Airway epithelial cell (primary cell): ENCODE data around the gene XPC. TPM values are rescaled to one million over a fixed set of nuclear protein-coding genes. Genes with fewer than 3 reads are reported as not detected.

ENCODE experiments used
- total RNA-seq: library from RNA; depleted of rRNA; stranded (reverse); fragments of >200 nt; gene quantifications from 2 replicates; pipeline ENCODE4 v1.2.3, GENCODE V29; 2015

Gene XPC
- 28.3 and 28.7 TPM in 2 replicates for total RNA-seq

DNA sequence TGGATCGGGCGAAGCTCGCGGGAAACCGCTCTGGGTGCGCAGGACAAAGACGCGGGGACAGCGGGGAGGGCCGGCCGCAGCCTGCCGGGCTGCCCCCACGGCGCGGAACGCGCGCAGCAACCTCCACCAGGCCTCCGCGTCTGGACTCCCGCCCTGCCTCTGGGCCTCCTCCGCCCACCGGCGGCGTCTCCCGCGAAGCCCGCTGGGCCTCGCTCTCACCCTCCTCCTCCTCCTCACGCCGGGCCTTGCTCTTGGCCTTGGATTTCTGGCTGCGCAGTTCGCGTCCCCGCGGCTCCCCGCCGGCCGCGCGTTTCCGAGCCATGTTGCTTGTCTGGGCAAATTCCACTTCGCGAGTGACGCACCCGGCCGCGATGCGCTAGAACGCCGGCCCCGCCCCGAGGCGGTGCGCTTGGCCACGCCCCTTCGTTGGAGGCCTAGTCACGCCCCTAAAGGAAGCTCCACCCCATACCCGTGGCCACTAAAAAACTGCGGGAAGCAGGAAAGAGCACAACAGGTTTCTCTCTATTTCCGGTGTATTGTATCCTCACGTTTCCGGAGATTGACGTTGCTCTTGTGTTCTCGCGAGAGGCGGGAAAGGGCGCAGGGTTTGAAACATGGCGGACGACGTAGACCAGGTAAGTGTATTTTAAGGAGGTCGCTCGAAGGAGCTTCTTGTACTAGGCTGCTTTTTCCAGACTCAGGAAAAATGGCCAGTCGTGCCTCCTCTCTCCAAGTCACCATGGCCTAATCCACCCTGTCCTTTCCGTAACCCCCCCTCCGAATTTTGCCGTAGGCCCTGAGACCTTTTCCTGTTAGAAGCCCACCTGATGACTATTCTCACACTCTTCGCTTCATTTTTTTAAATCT, at the start of gene XPC, which contains the start of gene LSM3:
TSS of gene XPC (minus strand) at position 355 of the 867 bp plus-strand sequence. CDS start at position 322, 33 bp downstream.
TSS of gene LSM3 (plus strand) at position 571 of the 867 bp plus-strand sequence. CDS start at position 615, 44 bp downstream.

GRCh38 chr3:14124615-14125192, 53.7 kb downstream of the XPC start, which contains the start of the genes CHCHD4 and TMEM43:
Gene CHCHD4, minus strand, starts transcription at chr3:14124870. Its CDS starts 194 bp downstream, at chr3:14124676.
Gene TMEM43, plus strand, starts transcription at chr3:14125052. Its CDS starts 142 bp downstream, at chr3:14125194.

Other genes with a start within 250 kb of the XPC start
- 15.9 and 22.0 TPM in 2 replicates for gene CHCHD4, start 53.7 kb downstream of the XPC start, total RNA-seq
- 75.2 and 92.5 TPM in 2 replicates for gene TMEM43, start 53.5 kb downstream of the XPC start, total RNA-seq
- gene LSM3, start 216 bp upstream of the XPC start, total RNA-seq = 18.3 and 20.3 TPM in 2 replicates
- 6.5 and 13.2 TPM in 2 replicates for gene SLC6A6, start 224.0 kb upstream of the XPC start, total RNA-seq